Heart left ventricle (tissue), 16 donors: ENCODE results near the gene SEZ6L. TPM values are rescaled to one million over a fixed set of nuclear protein-coding genes. Genes with fewer than 3 reads are reported as not detected.

Experiments used
- ATAC-seq, 4 donors: fragments of 200-7000 bp; cut with Tn5 transposase; one replicate each; pipeline ENCODE4 v1.9.1; 2020 to 2022; ENCODE audit warnings: moderate library complexity in 4 of 4, mild to moderate bottlenecking in 3 of 4, moderate number of reproducible peaks in 1 of 4
- DNase-seq, 5 donors: peaks; one replicate each; pipeline ENCODE4 v3.0.0-alpha.2; 2020
- H3K27ac ChIP-seq, 12 donors: fragments of 200-600 bp; sonication (generic) in 4 of 12; one replicate each; pipeline versions ENCODE4 v1.5.0 to v1.8.0; 2016 to 2022; ENCODE audit warnings: mild to moderate bottlenecking in 2 of 12
- H3K27me3 ChIP-seq, 9 donors: fragments of 200-600 bp; sonication (generic) in 2 of 9; one replicate each; pipeline versions ENCODE4 v1.5.1 to v1.8.0; 2016 to 2022; ENCODE audit warnings: mild to moderate bottlenecking in 3 of 9
- H3K36me3 ChIP-seq, 9 donors: fragments of 200-600 bp; sonication (generic) in 2 of 9; one replicate each; pipeline versions ENCODE4 v1.5.0 to v1.8.0; 2018 to 2022; ENCODE audit warnings: mild to moderate bottlenecking in 2 of 9
- H3K4me1 ChIP-seq, 12 donors: fragments of 200-600 bp; sonication (generic) in 4 of 12; one replicate each; pipeline versions ENCODE4 v1.5.0 to v1.8.0; 2016 to 2022; ENCODE audit warnings: mild to moderate bottlenecking in 3 of 12
- H3K4me3 ChIP-seq, 12 donors: fragments of 200-600 bp; sonication (generic) in 4 of 12; one replicate each; pipeline versions ENCODE4 v1.5.0 to v1.8.0; 2017 to 2022; ENCODE audit warnings: mild to moderate bottlenecking in 9 of 12, moderate library complexity in 4 of 12
- H3K9me3 ChIP-seq, 12 donors: fragments of 200-600 bp; sonication (generic) in 4 of 12; one replicate each; pipeline versions ENCODE4 v1.5.0 to v1.8.0; 2016 to 2022; ENCODE audit warnings: mild to moderate bottlenecking in 1 of 12
- CTCF ChIP-seq, 12 donors: fragments of 200-600 bp; sonication (generic) in 4 of 12; IDR thresholded peaks; one replicate each; pipeline versions ENCODE4 v1.5.0 to v1.8.0; 2018 to 2022; ENCODE audit warnings: antibody characterized with exemption in 12 of 12, mild to moderate bottlenecking in 5 of 12
- POLR2A ChIP-seq, 2 donors: fragments of 450-650 bp; IDR thresholded peaks; one replicate each; pipeline ENCODE4 v1.6.1; 2017; ENCODE audit warnings: antibody characterized with exemption in 2 of 2, mild to moderate bottlenecking in 2 of 2, moderate library complexity in 2 of 2
- WGBS, 4 donors: extraction: QIAGEN DNeasy Blood & Tissue Kit in 2 of 4; methylation state at CpG; one replicate each; pipeline versions ENCODE4 v1.1.5 to v1.1.7; 2013 to 2018; 5-methylcytosine and 5-hydroxymethylcytosine counted together
- intact Hi-C, 10 donors: fragments of 100-400 bp; cut with DNase I; formaldehyde crosslinking; loops; one replicate each; pipeline versions ENCODE4 v1.11.1 to v1.14.2; 2022
- polyA plus RNA-seq, 2 donors: library from polyadenylated mRNA; stranded (reverse); fragments of 200-250 nt; gene quantifications; one replicate each; pipeline ENCODE4 v1.2.3, GENCODE V29; 2013
- total RNA-seq, 9 donors: library from RNA; depleted of rRNA in 2 of 9; stranded (reverse); fragments of >200 nt in 2 of 9; fragmentation: NEBNext Ultra II Directional in 3 of 9; extraction: Animal tissue kit (Norgen Biotek cat#: 25700) in 3 of 9; gene quantifications; one replicate each; pipeline versions ENCODE4 v1.1.0 to v1.2.4, GENCODE V29; 2016 to 2023
- donor health status: ischemic (EF 13 %, LVEDD 7.1; RV severe dilation, severe dysfunction).
- donor health status: healthy with polysubstance abuse.
- donor health status: DM: no; HTN: yes; CAD: no.
- donor health status: DM: no; HTN: no; CAD: no.
- donor health status: ischemic (EF 25% LVEDD 6.9; RV normal size, moderate dysfunction).
- donor health status: ischemic (EF 25% LVEDD 5.7; RV mildly dilated, moderate dysfunction).
- donor health status: healthy.
- donor health status: DM: yes; HTN: yes; CAD: no.
- donor health status: ischemic (EF 35%, LVEDD 5.7; RV mildly dilated, moderate dysfunction).
- donor health status: nonischemic (EF 11% LVEDD 7.7; RV severe dilation, severe dysfunction).
- donor health status: DM: yes; HTN: yes; CAD: no.
- donor health status: PGD.
- donor health status: ischemic (EF 29% LVEDD 5.4; RV normal size, mild dysfunction).
- donor health status: nonischemic (EF 23%, LVEDD 6.1; RV moderate dilation, normal function).

SEZ6L gene
- total and polyA plus RNA-seq, 11 donors: 0.04 to 1.6 (median 0.17) TPM; not detected in 2

- 1 to 3% (median 1%) methylated on average over 39 to 96 of the region's 96 CpGs for WGBS, 4 donors
- intact Hi-C loops: no loop called here
- TF ChIP-seq POLR2A (IDR thresholded peaks at IDR 0.05) (no peak), CTCF (IDR thresholded peaks at IDR 0.05) (no peak)
- peaks cover 0 to 2% (median 0%) of the 10 kb centered on the region in 9 donors for H3K36me3 ChIP-seq
- H3K4me3 ChIP-seq: peak within 1 kb of the TSS in 11 of 12 donors; percentile 33 to 67 (median 59)
- ATAC-seq (peak; percentile 42 to 88 (median 75)), DNase-seq (peak; percentile 36 to 83 (median 53))
- H3K27ac ChIP-seq: peak within 1 kb of the TSS in 7 of 12 donors; percentile 9 to 95 (median 60)
- peaks cover 0 to 40% (median 0%) of the 10 kb centered on the region in 12 donors for H3K4me1 ChIP-seq
- peaks cover 0 to 38% (median 9%) of the 10 kb centered on the region in 9 donors for H3K27me3 ChIP-seq
- H3K9me3 ChIP-seq: peaks cover 0 to 1% (median 0%) of the 10 kb centered on the region in 12 donors
These were observed 259.5 kb downstream of the SEZ6L start, which contains the start of gene ASPHD2 for GRCh38 chr22:26428515-26429457. ASPHD2 (plus strand) TSS chr22:26429260; CDS start chr22:26433616, 4,356 bp downstream.

GRCh38 chr22:26429458-26430286, 260.4 kb downstream of the SEZ6L start:
- Histone ChIP-seq H3K9me3 (no peaks in the 10 kb centered on the region), H3K36me3 (peaks cover 0 to 9% (median 0%) of the 10 kb centered on the region in 9 donors), H3K27me3 (peaks cover 0 to 38% (median 9%) of the 10 kb centered on the region in 9 donors), H3K4me3 (peak overlapping the region in 10 of 12 donors; percentile 21 to 67 (median 54)), H3K27ac (no peak overlapping the region), H3K4me1 (peaks cover 0 to 41% (median 0%) of the 10 kb centered on the region in 12 donors)
- 5 to 11% (median 6%) methylated on average over 34 to 50 of the region's 50 CpGs for WGBS, 4 donors
- DNase-seq (no peak), ATAC-seq (no peak)
- intact Hi-C loops: no loop called here
- no peak for TF ChIP-seq POLR2A (IDR thresholded peaks at IDR 0.05)
- TF ChIP-seq CTCF (IDR thresholded peaks at IDR 0.05): no peak

GRCh38 chr22:26430600-26430999, 261.3 kb downstream of the SEZ6L start:
- WGBS, 4 donors: 76 to 94% (median 81%) methylated on average over 2 of the region's 2 CpGs
- H3K9me3 ChIP-seq: no peaks in the 10 kb centered on the region
- H3K36me3 ChIP-seq: peaks cover 0 to 9% (median 0%) of the 10 kb centered on the region in 9 donors
- peaks cover 0 to 50% (median 0%) of the 10 kb centered on the region in 12 donors for H3K4me1 ChIP-seq
- intact Hi-C loops: no loop called here
- peak overlapping the region in 1 of 12 donors; percentile 61 for H3K4me3 ChIP-seq
- H3K27me3 ChIP-seq: peaks cover 0 to 38% (median 9%) of the 10 kb centered on the region in 9 donors
- H3K27ac ChIP-seq: peak overlapping the region in 1 of 12 donors; percentile 48
- ATAC-seq: no peak
- DNase-seq: no peak
- no peak for TF ChIP-seq CTCF (IDR thresholded peaks at IDR 0.05)
- TF ChIP-seq POLR2A (IDR thresholded peaks at IDR 0.05): no peak
